H9 (cell line): ENCODE data around the gene GLRA2. TPM values are rescaled to one million over a fixed set of nuclear protein-coding genes. Genes with fewer than 3 reads are reported as not detected.
A peak's percentile ranks its signal among the peaks of the same experiment; 100 is the strongest.

Source experiments
- DNase-seq: peaks from one replicate; pipeline ENCODE4 v3.0.0-alpha.2; 2017
- H2AFZ ChIP-seq: one replicate; pipeline ENCODE4 v1.6.1; 2013; ENCODE audit warnings: mild to moderate bottlenecking, low read length, control low read depth, moderate library complexity
- H2AK5ac ChIP-seq: 2 replicates; pipeline ENCODE4 v1.6.1; 2013; ENCODE audit warnings: low read length, control low read depth, mixed read lengths; ENCODE audit not compliant: insufficient read length
- H2BK120ac ChIP-seq: one replicate; pipeline ENCODE4 v1.6.1; 2013; ENCODE audit warnings: low read depth, mild to moderate bottlenecking, low read length, control low read depth, inconsistent platforms; ENCODE audit not compliant: poor library complexity, severe bottlenecking
- H2BK12ac ChIP-seq: 2 replicates; pipeline ENCODE4 v1.6.1; 2013; ENCODE audit warnings: low read length, control low read depth, mixed read lengths, low read depth; ENCODE audit not compliant: insufficient read length
- H2BK15ac ChIP-seq: 2 replicates; pipeline ENCODE4 v1.6.1; 2013; ENCODE audit warnings: low read depth, low read length, control low read depth
- H2BK20ac ChIP-seq: one replicate; pipeline ENCODE4 v1.6.1; 2013; ENCODE audit warnings: low read depth, mild to moderate bottlenecking, low read length, control low read depth, inconsistent platforms; ENCODE audit not compliant: poor library complexity, severe bottlenecking
- H2BK5ac ChIP-seq: 2 replicates; pipeline ENCODE4 v1.6.1; 2013; ENCODE audit warnings: low read length, control low read depth, mixed read lengths; ENCODE audit not compliant: insufficient read length
- H3K14ac ChIP-seq: 2 replicates; pipeline ENCODE4 v1.6.1; 2013; ENCODE audit warnings: low read length, control low read depth; ENCODE audit not compliant: insufficient read depth
- H3K18ac ChIP-seq: 2 replicates; pipeline ENCODE4 v1.6.1; 2013; ENCODE audit warnings: low read depth, mild to moderate bottlenecking, mixed read lengths, low read length, control low read depth; ENCODE audit not compliant: insufficient read length
- H3K23ac ChIP-seq: 2 replicates; pipeline ENCODE4 v1.6.1; 2013; ENCODE audit warnings: low read length, control low read depth, mixed read lengths, low read depth; ENCODE audit not compliant: insufficient read length
- H3K23me2 ChIP-seq: 2 replicates; pipeline ENCODE4 v1.6.1; 2013; ENCODE audit warnings: low read depth, mild to moderate bottlenecking, mixed read lengths, low read length, control low read depth; ENCODE audit not compliant: insufficient read length, poor library complexity, severe bottlenecking
- H3K27ac ChIP-seq: 2 replicates; pipeline ENCODE4 v1.5.1; 2013; ENCODE audit warnings: low read length, control low read depth, mixed read lengths, low read depth; ENCODE audit not compliant: insufficient read length
- H3K27me3 ChIP-seq: 2 replicates; pipeline ENCODE4 v1.6.1; 2013; ENCODE audit warnings: low read length, control low read depth, inconsistent platforms; ENCODE audit not compliant: insufficient read depth
- H3K4ac ChIP-seq: 2 replicates; pipeline ENCODE4 v1.6.1; 2013; ENCODE audit warnings: low read depth, mild to moderate bottlenecking, control low read depth, inconsistent platforms, low read length, moderate library complexity
- H3K4me1 ChIP-seq: 2 replicates; pipeline ENCODE4 v1.6.1; 2013; ENCODE audit warnings: low read length, control low read depth, inconsistent platforms; ENCODE audit not compliant: insufficient read depth
- H3K4me2 ChIP-seq: 2 replicates; pipeline ENCODE4 v1.6.1; 2013; ENCODE audit warnings: low read length, control low read depth, mixed read lengths; ENCODE audit not compliant: insufficient read length, insufficient read depth
- H3K56ac ChIP-seq: 2 replicates; pipeline ENCODE4 v1.6.1; 2013; ENCODE audit warnings: low read depth, mild to moderate bottlenecking, mixed read lengths, low read length, control low read depth; ENCODE audit not compliant: insufficient read length
- H3K79me1 ChIP-seq: 2 replicates; pipeline ENCODE4 v1.6.1; 2013; ENCODE audit warnings: low read depth, mild to moderate bottlenecking, moderate library complexity, low read length, control low read depth, inconsistent platforms; ENCODE audit not compliant: insufficient read depth, poor library complexity, severe bottlenecking
- H3K79me2 ChIP-seq: 2 replicates; pipeline ENCODE4 v1.6.1; 2013; ENCODE audit warnings: low read length, control low read depth, inconsistent platforms; ENCODE audit not compliant: insufficient read depth
- H3K9ac ChIP-seq: 2 replicates; pipeline ENCODE4 v1.6.1; 2013; ENCODE audit warnings: low read length, control low read depth, mixed read lengths; ENCODE audit not compliant: insufficient read length; ENCODE audit errors: extremely low read depth
- H3K9me3 ChIP-seq: one replicate; pipeline ENCODE4 v1.6.1; 2013; ENCODE audit warnings: low read depth, low read length, inconsistent platforms; ENCODE audit not compliant: control insufficient read depth
- H3T11ph ChIP-seq: one replicate; pipeline ENCODE4 v1.6.1; 2013; ENCODE audit warnings: mild to moderate bottlenecking, low read length, control low read depth, inconsistent platforms
- H4K20me1 ChIP-seq: one replicate; pipeline ENCODE4 v1.6.1; 2013; ENCODE audit not compliant: control insufficient read depth, insufficient read length, insufficient read depth
- H4K5ac ChIP-seq: 2 replicates; pipeline ENCODE4 v1.6.1; 2013; ENCODE audit warnings: low read depth, mild to moderate bottlenecking, mixed read lengths, low read length, control low read depth; ENCODE audit not compliant: insufficient read length
- H4K8ac ChIP-seq: replicated peaks from 2 replicates; pipeline ENCODE4 v1.6.1; 2013; ENCODE audit warnings: low read length, control low read depth, mixed read lengths, low read depth; ENCODE audit not compliant: insufficient read length
- H4K91ac ChIP-seq: 2 replicates; pipeline ENCODE4 v1.6.1; 2013; ENCODE audit warnings: low read depth, mild to moderate bottlenecking, moderate library complexity, mixed read lengths, low read length, control low read depth; ENCODE audit not compliant: insufficient read length
- H3K27ac Mint-ChIP-seq, 3 experiments: 2 replicates in 2 of 3; 3 replicates in 1 of 3; pipeline ENCODE4 v1.8.0; 2020 to 2021; ENCODE audit warnings: mixed read lengths in 3 of 3, mild to moderate bottlenecking in 1 of 3, moderate library complexity in 1 of 3
- H3K27me3 Mint-ChIP-seq: 2 replicates; pipeline ENCODE4 v1.8.0; 2021; ENCODE audit warnings: low read depth, mild to moderate bottlenecking, moderate library complexity, mixed read lengths
- H3K36me3 Mint-ChIP-seq, 3 experiments: 2 replicates in 2 of 3; 3 replicates in 1 of 3; pipeline ENCODE4 v1.8.0; 2020 to 2021; ENCODE audit warnings: low read depth in 3 of 3, mixed read lengths in 3 of 3; ENCODE audit not compliant: insufficient read depth in 1 of 3
- H3K4me1 Mint-ChIP-seq, 2 experiments: 2 replicates each; pipeline ENCODE4 v1.8.0; 2020; ENCODE audit warnings: mixed read lengths in 2 of 2
- H3K4me3 Mint-ChIP-seq, 2 experiments: 2 replicates in 1 of 2; 3 replicates in 1 of 2; pipeline ENCODE4 v1.8.0; 2020 to 2021; ENCODE audit warnings: mild to moderate bottlenecking in 2 of 2, mixed read lengths in 2 of 2, moderate library complexity in 1 of 2
- H3K9me3 Mint-ChIP-seq, 2 experiments: 2 replicates in 1 of 2; 3 replicates in 1 of 2; pipeline ENCODE4 v1.8.0; 2020; ENCODE audit warnings: mild to moderate bottlenecking in 2 of 2, mixed read lengths in 2 of 2, moderate library complexity in 1 of 2
- WGBS: extraction: QIAGEN DNeasy Blood & Tissue Kit; methylation state at CpG from one replicate; pipeline ENCODE4 v1.1.7; 2013; ENCODE audit warnings: missing lambda C conversion rate, low lambda C conversion rate, mixed read lengths; ENCODE audit not compliant: insufficient read length; ENCODE audit errors: extremely low coverage; 5-methylcytosine and 5-hydroxymethylcytosine counted together
- total RNA-seq: library from RNA; stranded (reverse); gene quantifications from 2 replicates; pipeline ENCODE4 v1.2.1, GENCODE V29; 2021
- TF ChIP-seq, protein P1 (sequence below): fragments of 200-600 bp; sonication (generic); conservative IDR thresholded peaks from 3 replicates; pipeline ENCODE4 v1.8.0; 2021; ENCODE audit warnings: antibody characterized with exemption, mild to moderate bottlenecking

The GLRA2 gene
- total RNA-seq, 1 experiment from 2014 or later = not detected

DNA sequence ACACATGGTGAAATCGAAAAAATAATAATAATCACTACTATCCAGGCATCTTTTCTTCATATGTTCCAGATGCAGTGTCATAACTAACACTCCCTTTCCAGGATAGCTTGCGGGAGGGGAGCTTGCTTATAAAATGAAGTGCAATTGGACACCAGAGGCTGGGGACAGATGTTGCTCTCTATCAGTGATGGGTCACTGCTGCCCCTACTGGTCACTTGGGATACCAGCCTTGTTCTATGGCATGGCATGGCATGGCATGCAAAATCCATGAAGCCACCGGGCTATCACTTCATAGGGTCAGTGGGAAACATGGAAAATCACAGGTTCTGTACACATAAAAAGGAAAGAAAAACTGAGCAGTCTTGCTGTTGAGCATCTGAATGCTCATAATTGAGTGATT is 168.1 kb downstream of the GLRA2 start:
- Histone ChIP-seq H3K4me2 (no peak overlapping the region), H2BK5ac (no peak overlapping the region), H3K23me2 (no peaks in the 10 kb centered on the region), H4K91ac (no peak overlapping the region), H3T11ph (no peak overlapping the region), H4K5ac (no peak overlapping the region), H3K14ac (no peak overlapping the region), H3K79me1 (no peaks in the 10 kb centered on the region), H3K27me3 (no peaks in the 10 kb centered on the region), H3K4me1 (no peaks in the 10 kb centered on the region), H2AK5ac (no peak overlapping the region), H2BK12ac (no peak overlapping the region), H2BK120ac (no peak overlapping the region), H2AFZ (no peak overlapping the region), H3K18ac (no peak overlapping the region), H4K20me1 (no peaks in the 10 kb centered on the region), H2BK15ac (no peak overlapping the region), H3K27ac (no peak overlapping the region), H2BK20ac (no peak overlapping the region), H3K56ac (no peak overlapping the region), H3K79me2 (no peaks in the 10 kb centered on the region), H3K9me3 (no peaks in the 10 kb centered on the region), H4K8ac (no peak overlapping the region), H3K23ac (no peak overlapping the region), H3K9ac (no peak overlapping the region), H3K4ac (no peak overlapping the region)
- Mint-ChIP-seq H3K4me3 (no peak overlapping the region), H3K27ac (no peak overlapping the region), H3K27me3 (no peaks in the 10 kb centered on the region), H3K36me3 (no peaks in the 10 kb centered on the region), H3K4me1 (no peaks in the 10 kb centered on the region), H3K9me3 (peaks cover 35 to 42% of the 10 kb centered on the region in 2 experiments)
- DNase-seq = peak; percentile 47
- TF ChIP-seq, protein P1, sequence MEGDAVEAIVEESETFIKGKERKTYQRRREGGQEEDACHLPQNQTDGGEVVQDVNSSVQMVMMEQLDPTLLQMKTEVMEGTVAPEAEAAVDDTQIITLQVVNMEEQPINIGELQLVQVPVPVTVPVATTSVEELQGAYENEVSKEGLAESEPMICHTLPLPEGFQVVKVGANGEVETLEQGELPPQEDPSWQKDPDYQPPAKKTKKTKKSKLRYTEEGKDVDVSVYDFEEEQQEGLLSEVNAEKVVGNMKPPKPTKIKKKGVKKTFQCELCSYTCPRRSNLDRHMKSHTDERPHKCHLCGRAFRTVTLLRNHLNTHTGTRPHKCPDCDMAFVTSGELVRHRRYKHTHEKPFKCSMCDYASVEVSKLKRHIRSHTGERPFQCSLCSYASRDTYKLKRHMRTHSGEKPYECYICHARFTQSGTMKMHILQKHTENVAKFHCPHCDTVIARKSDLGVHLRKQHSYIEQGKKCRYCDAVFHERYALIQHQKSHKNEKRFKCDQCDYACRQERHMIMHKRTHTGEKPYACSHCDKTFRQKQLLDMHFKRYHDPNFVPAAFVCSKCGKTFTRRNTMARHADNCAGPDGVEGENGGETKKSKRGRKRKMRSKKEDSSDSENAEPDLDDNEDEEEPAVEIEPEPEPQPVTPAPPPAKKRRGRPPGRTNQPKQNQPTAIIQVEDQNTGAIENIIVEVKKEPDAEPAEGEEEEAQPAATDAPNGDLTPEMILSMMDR = peak; percentile 71
- WGBS = no CpG with 5 or more reads among the region's 3 CpGs
